IMR-90 (cell line): Measurements from ENCODE around the gene SMAP1. TPM values are rescaled to one million over a fixed set of nuclear protein-coding genes. Genes with fewer than 3 reads are reported as not detected.

Experiments used
- ATAC-seq: fragments of 200-7000 bp; cut with Tn5 transposase; 2 replicates; pipeline ENCODE4 v1.9.1; 2020; ENCODE audit warnings: low read depth, mild to moderate bottlenecking, moderate library complexity
- BruUV-seq: library from RNA; stranded (reverse); fragments of 400-500 nt; replicated peaks from 2 replicates; lab custom pipeline; 2021; lab: Mats Ljungman, UMichigan
- CTCF ChIA-PET: fragments of 300-600 bp; formaldehyde crosslinking; extraction: SDS; loops from one replicate; lab custom pipeline; 2021; ENCODE audit warnings: antibody characterized with exemption; lab: Yijun Ruan, JAX
- POLR2A ChIA-PET: fragments of 300-600 bp; sonication (Branson Sonifier 250); formaldehyde crosslinking; loops from one replicate; lab custom pipeline; 2022; ENCODE audit warnings: antibody characterized with exemption; ENCODE audit not compliant: unreplicated experiment; lab: Charles Lee
- DNase-seq: peaks from one replicate; pipeline ENCODE4 v3.0.0; 2013
- H2AFZ ChIP-seq: replicated peaks from 2 replicates; pipeline ENCODE3; 2013; ENCODE audit warnings: low read length, mild to moderate bottlenecking; ENCODE audit not compliant: poor library complexity
- H2AK5ac ChIP-seq: 2 replicates; pipeline ENCODE4 v1.6.1; 2013; ENCODE audit warnings: low read depth, low read length, inconsistent platforms
- H2AK9ac ChIP-seq: replicated peaks from 2 replicates; pipeline ENCODE3; 2013; ENCODE audit warnings: mild to moderate bottlenecking, low read depth, low read length, moderate library complexity; ENCODE audit not compliant: poor library complexity
- H2BK120ac ChIP-seq: 2 replicates; pipeline ENCODE4 v1.6.1; 2013; ENCODE audit warnings: low read depth, low read length, inconsistent platforms
- H2BK15ac ChIP-seq: 3 replicates; pipeline ENCODE4 v1.6.1; 2013; ENCODE audit warnings: low read depth, low read length, inconsistent platforms
- H2BK20ac ChIP-seq: 2 replicates; pipeline ENCODE4 v1.6.1; 2013; ENCODE audit warnings: low read depth, mild to moderate bottlenecking, inconsistent platforms, low read length, moderate library complexity
- H2BK5ac ChIP-seq: 2 replicates; pipeline ENCODE4 v1.6.1; 2013; ENCODE audit warnings: mild to moderate bottlenecking, low read depth, low read length, inconsistent platforms; ENCODE audit not compliant: poor library complexity, severe bottlenecking
- H3K14ac ChIP-seq: replicated peaks from 2 replicates; pipeline ENCODE4 v1.6.1; 2013; ENCODE audit warnings: low read depth, low read length, inconsistent platforms
- H3K18ac ChIP-seq: 2 replicates; pipeline ENCODE4 v1.6.1; 2013; ENCODE audit warnings: low read depth, low read length, control low read depth
- H3K23ac ChIP-seq: 2 replicates; pipeline ENCODE4 v1.6.1; 2013; ENCODE audit warnings: low read depth, low read length, inconsistent platforms
- H3K27ac ChIP-seq: 2 replicates; pipeline ENCODE4 v1.5.1; 2013; ENCODE audit warnings: mild to moderate bottlenecking, control low read depth, low read length; ENCODE audit not compliant: insufficient read depth
- H3K27me3 ChIP-seq: 2 replicates; pipeline ENCODE4 v1.6.1; 2013; ENCODE audit warnings: low read length; ENCODE audit not compliant: control insufficient read depth, insufficient read depth
- H3K36me3 ChIP-seq: 2 replicates; pipeline ENCODE4 v1.6.1; 2013; ENCODE audit warnings: low read length, mixed read lengths; ENCODE audit not compliant: control insufficient read depth, insufficient read depth
- H3K4ac ChIP-seq: 2 replicates; pipeline ENCODE4 v1.6.1; 2013; ENCODE audit warnings: low read depth, low read length, inconsistent platforms
- H3K4me1 ChIP-seq: 2 replicates; pipeline ENCODE4 v1.6.1; 2013; ENCODE audit warnings: low read length, mixed read lengths; ENCODE audit not compliant: control insufficient read depth, insufficient read depth
- H3K4me2 ChIP-seq: 2 replicates; pipeline ENCODE4 v1.6.1; 2013; ENCODE audit warnings: low read depth, mild to moderate bottlenecking, control low read depth, low read length, moderate library complexity
- H3K4me3 ChIP-seq: 2 replicates; pipeline ENCODE4 v1.5.1; 2013; ENCODE audit warnings: low read depth, mild to moderate bottlenecking, control low read depth, low read length, moderate library complexity; ENCODE audit not compliant: insufficient read depth
- H3K56ac ChIP-seq: 2 replicates; pipeline ENCODE4 v1.6.1; 2013; ENCODE audit warnings: low read length, inconsistent platforms; ENCODE audit not compliant: insufficient read depth; ENCODE audit errors: extremely low read depth
- H3K79me1 ChIP-seq, 2 experiments: 2 replicates each; pipeline ENCODE4 v1.6.1; 2013; ENCODE audit warnings: low read length in 2 of 2, inconsistent platforms in 1 of 2, low read depth in 1 of 2
- H3K9ac ChIP-seq: 2 replicates; pipeline ENCODE4 v1.6.1; 2013; ENCODE audit warnings: low read depth, low read length, control low read depth
- H3K9me1 ChIP-seq: 2 replicates; pipeline ENCODE4 v1.6.1; 2013; ENCODE audit warnings: low read length, inconsistent platforms; ENCODE audit not compliant: insufficient read depth
- H3K9me3 ChIP-seq: 2 replicates; pipeline ENCODE4 v1.6.1; 2013; ENCODE audit warnings: low read length; ENCODE audit not compliant: control insufficient read depth, insufficient read depth
- H4K20me1 ChIP-seq: 2 replicates; pipeline ENCODE4 v1.6.1; 2013; ENCODE audit warnings: low read length, inconsistent platforms; ENCODE audit not compliant: insufficient read depth
- H4K5ac ChIP-seq: 2 replicates; pipeline ENCODE4 v1.6.1; 2013; ENCODE audit warnings: mild to moderate bottlenecking, low read depth, low read length, control low read depth
- H4K8ac ChIP-seq, 2 experiments: 2 replicates each; pipeline ENCODE4 v1.6.1; 2013; ENCODE audit warnings: low read depth in 2 of 2, low read length in 2 of 2, control low read depth in 1 of 2, inconsistent platforms in 1 of 2
- H4K91ac ChIP-seq: 2 replicates; pipeline ENCODE4 v1.6.1; 2013; ENCODE audit warnings: low read depth, low read length, inconsistent platforms; ENCODE audit not compliant: insufficient read depth
- BHLHE40 ChIP-seq: fragments of 150-350 bp; IDR thresholded peaks from 2 replicates; pipeline ENCODE4 v1.6.1; 2016; ENCODE audit warnings: mild to moderate bottlenecking, low read depth, low read length
- MXI1 ChIP-seq: IDR thresholded peaks from 2 replicates; pipeline ENCODE4 v1.6.1; 2012; ENCODE audit warnings: low read depth, mild to moderate bottlenecking, low read length, moderate library complexity, borderline replicate concordance
- RAD21 ChIP-seq: IDR thresholded peaks from 2 replicates; pipeline ENCODE4 v1.6.1; 2012; ENCODE audit warnings: low read length, improper control_type of control experiment
- WGBS, 2 experiments: methylation state at CpG; one replicate each; pipeline versions ENCODE4 v1.1.5 to v1.1.7; 2013; ENCODE audit warnings: missing lambda C conversion rate in 2 of 2; ENCODE audit not compliant: insufficient read length in 1 of 2; ENCODE audit errors: extremely low coverage in 2 of 2; 5-methylcytosine and 5-hydroxymethylcytosine counted together
- dilution Hi-C: fragments of 300-500 bp; cut with HindIII; formaldehyde crosslinking; loops from one replicate; pipeline ENCODE4 v1.14.3; 2018; ENCODE audit warnings: low sequenced_read_pairs; ENCODE audit not compliant: unreplicated experiment
- in situ Hi-C: fragments of 300-500 bp; cut with MboI; formaldehyde crosslinking; loops from 3 replicates; pipeline ENCODE4 v1.14.3; 2019; ENCODE audit warnings: low sequenced_read_pairs, inconsistent platforms, mixed read lengths
- intact Hi-C: fragments of 100-400 bp; cut with micrococcal nuclease; formaldehyde crosslinking; loops from 2 replicates; pipeline ENCODE4 v1.10.0; 2022
- polyA plus RNA-seq, 3 experiments: library from polyadenylated mRNA; depleted of rRNA; stranded (reverse); fragments of >200 nt; gene quantifications; 2 replicates each; pipeline ENCODE4 v1.2.3, GENCODE V29; 2012; ENCODE audit warnings: low replicate concordance in 1 of 3
- total RNA-seq: library from RNA; depleted of rRNA; stranded (reverse); fragments of >200 nt; gene quantifications from 2 replicates; pipeline ENCODE4 v1.2.3, GENCODE V29; 2012

SMAP1 gene
- total and polyA plus RNA-seq, 2 of the 4 experiments (the other 2 are of a cell fraction): 14.8 to 16.7 TPM

- no peak overlapping the region for H2AK9ac ChIP-seq
- H4K8ac ChIP-seq: no peak overlapping the region
- ChIA-PET POLR2A (no interaction called here), CTCF (no interaction called here)
- H2AFZ ChIP-seq: no peak overlapping the region
- ATAC-seq: no peak
- no peak overlapping the region for H2BK15ac ChIP-seq
- no peaks in the 10 kb centered on the region for H3K9me1 ChIP-seq
- no peak overlapping the region for H3K23ac ChIP-seq
- no peak overlapping the region for H3K4me3 ChIP-seq
- no peak overlapping the region for H3K27ac ChIP-seq
- H4K20me1 ChIP-seq: no peaks in the 10 kb centered on the region
- no peak overlapping the region for H3K4ac ChIP-seq
- no peak overlapping the region for H4K91ac ChIP-seq
- no peak overlapping the region for H3K18ac ChIP-seq
- no peak overlapping the region for H3K14ac ChIP-seq
- H3K9me3 ChIP-seq: no peaks in the 10 kb centered on the region
- no peak overlapping the region for H3K4me2 ChIP-seq
- H3K27me3 ChIP-seq: no peaks in the 10 kb centered on the region
- no peaks in the 10 kb centered on the region for H3K4me1 ChIP-seq
- WGBS, 2 experiments: 100% methylated on average over 1 of the region's 6 CpGs; no CpG with 5 or more reads in 1 of the 2 experiments
- dilution Hi-C loops: no loop called here
- no peaks in the 10 kb centered on the region; a peak in 1 of 4 replicates for H3K79me1 ChIP-seq
- no TSS peak for BruUV-seq
- no peak for DNase-seq
- no peak overlapping the region for H4K5ac ChIP-seq
- no peak overlapping the region for H3K56ac ChIP-seq
- TF ChIP-seq BHLHE40 (no peak), MXI1 (no peak), RAD21 (no peak)
- H3K9ac ChIP-seq: no peak overlapping the region
- H2BK20ac ChIP-seq: no peak overlapping the region
- no peak overlapping the region for H2AK5ac ChIP-seq
- intact Hi-C loops: no loop called here
- H2BK5ac ChIP-seq: no peak overlapping the region
- no peaks in the 10 kb centered on the region; the same call in 1 of the 2 replicates for H3K36me3 ChIP-seq
- H2BK120ac ChIP-seq: no peak overlapping the region
- in situ Hi-C loops: no loop called here
Measured at GRCh38 chr6:70735513-70735912, 67.8 kb downstream of the SMAP1 start.
